Vagina (tissue), 2 donors: ENCODE data around the gene RBKS.

Experiments used
- POLR2A ChIP-seq, 2 donors: fragments of 450-650 bp; IDR thresholded peaks; one replicate each; pipeline ENCODE4 v1.6.1; 2017; ENCODE audit warnings: antibody characterized with exemption in 2 of 2, mild to moderate bottlenecking in 2 of 2, moderate library complexity in 2 of 2
- POLR2AphosphoS5 ChIP-seq, 2 donors: sonication (generic); formaldehyde crosslinking; IDR thresholded peaks; one replicate each; pipeline ENCODE4 v1.9.0; 2017; ENCODE audit warnings: antibody characterized with exemption in 2 of 2, mild to moderate bottlenecking in 2 of 2, low read depth in 1 of 2; ENCODE audit not compliant: insufficient read depth in 1 of 2
- TF ChIP-seq, protein P1 (sequence below), 3 experiments: fragments of 450-650 bp in 2 of 3; fragments of 200-600 bp in 1 of 3; sonication (generic) in 1 of 3; IDR thresholded peaks; one replicate each; pipeline ENCODE4 v1.5.1; 2017 to 2019; ENCODE audit warnings: antibody characterized with exemption in 3 of 3, mild to moderate bottlenecking in 2 of 3, moderate library complexity in 2 of 3

DNA sequence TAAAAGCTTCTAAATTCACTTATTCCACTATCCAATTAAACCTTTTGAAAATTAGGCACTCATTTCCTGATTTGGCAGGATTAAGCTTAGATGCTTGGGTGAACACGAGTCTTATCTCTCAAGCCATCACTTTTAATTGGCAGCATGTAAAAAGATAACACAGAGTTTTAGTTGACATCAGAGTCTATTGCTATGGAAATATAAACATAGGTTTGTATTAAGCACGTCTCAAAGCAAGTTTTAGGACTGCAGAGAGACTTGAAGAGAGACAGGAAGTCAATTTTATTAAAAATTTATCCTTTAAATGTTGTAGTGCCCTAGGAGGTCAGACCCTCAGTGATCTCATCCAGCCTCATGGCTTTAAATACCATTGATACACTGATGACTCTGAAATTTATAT, 5.6 kb downstream of the RBKS start:
- TF ChIP-seq, protein P1, sequence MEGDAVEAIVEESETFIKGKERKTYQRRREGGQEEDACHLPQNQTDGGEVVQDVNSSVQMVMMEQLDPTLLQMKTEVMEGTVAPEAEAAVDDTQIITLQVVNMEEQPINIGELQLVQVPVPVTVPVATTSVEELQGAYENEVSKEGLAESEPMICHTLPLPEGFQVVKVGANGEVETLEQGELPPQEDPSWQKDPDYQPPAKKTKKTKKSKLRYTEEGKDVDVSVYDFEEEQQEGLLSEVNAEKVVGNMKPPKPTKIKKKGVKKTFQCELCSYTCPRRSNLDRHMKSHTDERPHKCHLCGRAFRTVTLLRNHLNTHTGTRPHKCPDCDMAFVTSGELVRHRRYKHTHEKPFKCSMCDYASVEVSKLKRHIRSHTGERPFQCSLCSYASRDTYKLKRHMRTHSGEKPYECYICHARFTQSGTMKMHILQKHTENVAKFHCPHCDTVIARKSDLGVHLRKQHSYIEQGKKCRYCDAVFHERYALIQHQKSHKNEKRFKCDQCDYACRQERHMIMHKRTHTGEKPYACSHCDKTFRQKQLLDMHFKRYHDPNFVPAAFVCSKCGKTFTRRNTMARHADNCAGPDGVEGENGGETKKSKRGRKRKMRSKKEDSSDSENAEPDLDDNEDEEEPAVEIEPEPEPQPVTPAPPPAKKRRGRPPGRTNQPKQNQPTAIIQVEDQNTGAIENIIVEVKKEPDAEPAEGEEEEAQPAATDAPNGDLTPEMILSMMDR (IDR thresholded peaks at IDR 0.05): no peak
- TF ChIP-seq POLR2A (IDR thresholded peaks at IDR 0.05): no peak
- no peak for TF ChIP-seq POLR2AphosphoS5 (IDR thresholded peaks at IDR 0.05; ENCODE audit: insufficient read depth in 1 of 2, low read depth in 1 of 2)
